Measurements from ENCODE around the gene PFDN4. TPM values are rescaled to one million over a fixed set of nuclear protein-coding genes. Genes with fewer than 3 reads are reported as not detected.

Gene PFDN4
- total RNA-seq, 1 experiment from 2014 or later: 90.1 TPM

DNA sequence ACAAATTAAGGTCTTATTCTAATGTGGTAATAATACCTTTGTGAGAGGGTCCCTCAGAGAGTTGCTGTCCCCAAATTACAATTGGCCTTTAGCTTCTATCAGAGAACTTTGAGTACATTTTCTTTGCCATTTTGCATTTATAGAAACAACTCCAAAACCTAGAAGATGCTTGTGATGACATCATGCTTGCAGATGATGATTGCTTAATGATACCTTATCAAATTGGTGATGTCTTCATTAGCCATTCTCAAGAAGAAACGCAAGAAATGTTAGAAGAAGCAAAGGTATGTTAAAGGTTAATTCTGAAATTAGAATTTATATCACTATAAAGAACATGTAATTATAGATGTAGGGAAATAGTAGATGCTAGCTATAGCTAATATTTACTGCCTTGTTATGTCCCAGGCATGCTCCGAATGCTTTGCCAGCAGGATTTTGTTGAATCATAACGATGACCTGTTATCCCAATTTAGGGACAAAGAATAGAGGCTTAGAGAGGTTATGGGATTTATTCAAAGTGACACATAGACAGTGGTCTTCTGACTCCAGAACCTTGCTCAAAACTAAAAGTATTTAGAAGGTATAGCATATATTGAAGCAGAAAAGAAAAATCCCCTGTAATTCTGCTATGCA lies 7.4 kb downstream of the PFDN4 start:
- no peak for ATAC-seq
- Mint-ChIP-seq H3K27me3 (ENCODE audit: low read depth) (no peaks in the 10 kb centered on the region), H3K4me3 (no peak overlapping the region), H3K36me3 (peaks cover 32% of the 10 kb centered on the region), H3K4me1 (peaks cover 2% of the 10 kb centered on the region; the same call in 1 of the 2 replicates), H3K27ac (no peak overlapping the region), H3K9me3 (no peaks in the 10 kb centered on the region)
- DNase-seq (ENCODE audit: low spot score): no peak
- TF ChIP-seq, protein P1, sequence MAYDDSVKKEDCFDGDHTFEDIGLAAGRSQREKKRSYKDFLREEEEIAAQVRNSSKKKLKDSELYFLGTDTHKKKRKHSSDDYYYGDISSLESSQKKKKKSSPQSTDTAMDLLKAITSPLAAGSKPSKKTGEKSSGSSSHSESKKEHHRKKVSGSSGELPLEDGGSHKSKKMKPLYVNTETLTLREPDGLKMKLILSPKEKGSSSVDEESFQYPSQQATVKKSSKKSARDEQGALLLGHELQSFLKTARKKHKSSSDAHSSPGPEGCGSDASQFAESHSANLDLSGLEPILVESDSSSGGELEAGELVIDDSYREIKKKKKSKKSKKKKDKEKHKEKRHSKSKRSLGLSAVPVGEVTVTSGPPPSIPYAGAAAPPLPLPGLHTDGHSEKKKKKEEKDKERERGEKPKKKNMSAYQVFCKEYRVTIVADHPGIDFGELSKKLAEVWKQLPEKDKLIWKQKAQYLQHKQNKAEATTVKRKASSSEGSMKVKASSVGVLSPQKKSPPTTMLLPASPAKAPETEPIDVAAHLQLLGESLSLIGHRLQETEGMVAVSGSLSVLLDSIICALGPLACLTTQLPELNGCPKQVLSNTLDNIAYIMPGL (CRISPR knock-in tag; IDR thresholded peaks at IDR 0.05): no peak
- no peak for TF ChIP-seq FOXP1 (CRISPR knock-in tag; IDR thresholded peaks at IDR 0.05; ENCODE audit: borderline replicate concordance)
- ChIA-PET CTCF (interaction anchor here (1.0 to 1.4 kb wide), 2 partner anchors 14 to 431 kb away, joined by 3 to 7 read pairs; no protein-coding TSS in a partner anchor), POLR2A (no interaction called here)

DNA sequence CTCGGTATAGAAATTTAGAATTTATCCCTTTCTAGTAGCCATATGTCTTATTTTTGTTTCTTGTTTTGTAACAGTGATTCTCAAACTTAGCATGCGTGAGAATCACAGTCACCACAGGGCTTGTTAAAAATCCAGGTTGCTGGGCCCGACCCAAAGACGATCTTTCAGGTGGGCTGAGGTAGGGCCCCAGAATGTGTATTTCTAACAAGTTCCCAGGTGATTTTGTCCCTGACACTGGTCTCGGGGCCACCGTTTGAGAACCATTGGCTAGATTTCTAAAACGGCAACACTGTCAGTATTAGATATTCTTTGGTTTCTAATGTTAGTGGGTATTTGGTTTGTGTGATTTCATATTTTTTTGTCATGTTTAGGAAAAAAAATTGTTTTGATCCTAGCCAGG lies 9.9 kb downstream of the PFDN4 start:
- DNase-seq (ENCODE audit: low spot score) (no peak), ATAC-seq (no peak)
- POLR2A ChIA-PET: no interaction called here
- CTCF ChIA-PET: interaction anchor here (1.0 kb wide), 1 partner anchor 10 kb away, joined by 3 read pairs; the partner anchor contains the start of gene PFDN4
- Mint-ChIP-seq H3K4me3 (no peak overlapping the region), H3K27me3 (ENCODE audit: low read depth) (no peaks in the 10 kb centered on the region), H3K9me3 (no peaks in the 10 kb centered on the region), H3K4me1 (peaks cover 27% of the 10 kb centered on the region), H3K36me3 (peaks cover 27% of the 10 kb centered on the region), H3K27ac (peak overlapping the region; percentile 63; the same call in 1 of the 2 replicates)
- TF ChIP-seq, protein P2, sequence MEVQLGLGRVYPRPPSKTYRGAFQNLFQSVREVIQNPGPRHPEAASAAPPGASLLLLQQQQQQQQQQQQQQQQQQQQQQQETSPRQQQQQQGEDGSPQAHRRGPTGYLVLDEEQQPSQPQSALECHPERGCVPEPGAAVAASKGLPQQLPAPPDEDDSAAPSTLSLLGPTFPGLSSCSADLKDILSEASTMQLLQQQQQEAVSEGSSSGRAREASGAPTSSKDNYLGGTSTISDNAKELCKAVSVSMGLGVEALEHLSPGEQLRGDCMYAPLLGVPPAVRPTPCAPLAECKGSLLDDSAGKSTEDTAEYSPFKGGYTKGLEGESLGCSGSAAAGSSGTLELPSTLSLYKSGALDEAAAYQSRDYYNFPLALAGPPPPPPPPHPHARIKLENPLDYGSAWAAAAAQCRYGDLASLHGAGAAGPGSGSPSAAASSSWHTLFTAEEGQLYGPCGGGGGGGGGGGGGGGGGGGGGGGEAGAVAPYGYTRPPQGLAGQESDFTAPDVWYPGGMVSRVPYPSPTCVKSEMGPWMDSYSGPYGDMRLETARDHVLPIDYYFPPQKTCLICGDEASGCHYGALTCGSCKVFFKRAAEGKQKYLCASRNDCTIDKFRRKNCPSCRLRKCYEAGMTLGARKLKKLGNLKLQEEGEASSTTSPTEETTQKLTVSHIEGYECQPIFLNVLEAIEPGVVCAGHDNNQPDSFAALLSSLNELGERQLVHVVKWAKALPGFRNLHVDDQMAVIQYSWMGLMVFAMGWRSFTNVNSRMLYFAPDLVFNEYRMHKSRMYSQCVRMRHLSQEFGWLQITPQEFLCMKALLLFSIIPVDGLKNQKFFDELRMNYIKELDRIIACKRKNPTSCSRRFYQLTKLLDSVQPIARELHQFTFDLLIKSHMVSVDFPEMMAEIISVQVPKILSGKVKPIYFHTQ (CRISPR knock-in tag; IDR thresholded peaks at IDR 0.05): no peak
- TF ChIP-seq ZNF671 (CRISPR knock-in tag; IDR thresholded peaks at IDR 0.05) (no peak), JUN (CRISPR knock-in tag; IDR thresholded peaks at IDR 0.05) (no peak), ZNF416 (CRISPR knock-in tag; IDR thresholded peaks at IDR 0.05) (no peak), NR1H2 (CRISPR knock-in tag; IDR thresholded peaks at IDR 0.05) (no peak), NR3C1 (CRISPR knock-in tag; conservative IDR thresholded peaks at IDR 0.05; ENCODE audit: low read depth) (no peak), ZNF138 (CRISPR knock-in tag; conservative IDR thresholded peaks at IDR 0.05) (no peak), ZBTB21 (CRISPR knock-in tag; IDR thresholded peaks at IDR 0.05; ENCODE audit: borderline replicate concordance) (no peak)
- TF ChIP-seq, protein P3, sequence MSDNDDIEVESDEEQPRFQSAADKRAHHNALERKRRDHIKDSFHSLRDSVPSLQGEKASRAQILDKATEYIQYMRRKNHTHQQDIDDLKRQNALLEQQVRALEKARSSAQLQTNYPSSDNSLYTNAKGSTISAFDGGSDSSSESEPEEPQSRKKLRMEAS (CRISPR knock-in tag; IDR thresholded peaks at IDR 0.05): no peak
- TF ChIP-seq, protein P4, sequence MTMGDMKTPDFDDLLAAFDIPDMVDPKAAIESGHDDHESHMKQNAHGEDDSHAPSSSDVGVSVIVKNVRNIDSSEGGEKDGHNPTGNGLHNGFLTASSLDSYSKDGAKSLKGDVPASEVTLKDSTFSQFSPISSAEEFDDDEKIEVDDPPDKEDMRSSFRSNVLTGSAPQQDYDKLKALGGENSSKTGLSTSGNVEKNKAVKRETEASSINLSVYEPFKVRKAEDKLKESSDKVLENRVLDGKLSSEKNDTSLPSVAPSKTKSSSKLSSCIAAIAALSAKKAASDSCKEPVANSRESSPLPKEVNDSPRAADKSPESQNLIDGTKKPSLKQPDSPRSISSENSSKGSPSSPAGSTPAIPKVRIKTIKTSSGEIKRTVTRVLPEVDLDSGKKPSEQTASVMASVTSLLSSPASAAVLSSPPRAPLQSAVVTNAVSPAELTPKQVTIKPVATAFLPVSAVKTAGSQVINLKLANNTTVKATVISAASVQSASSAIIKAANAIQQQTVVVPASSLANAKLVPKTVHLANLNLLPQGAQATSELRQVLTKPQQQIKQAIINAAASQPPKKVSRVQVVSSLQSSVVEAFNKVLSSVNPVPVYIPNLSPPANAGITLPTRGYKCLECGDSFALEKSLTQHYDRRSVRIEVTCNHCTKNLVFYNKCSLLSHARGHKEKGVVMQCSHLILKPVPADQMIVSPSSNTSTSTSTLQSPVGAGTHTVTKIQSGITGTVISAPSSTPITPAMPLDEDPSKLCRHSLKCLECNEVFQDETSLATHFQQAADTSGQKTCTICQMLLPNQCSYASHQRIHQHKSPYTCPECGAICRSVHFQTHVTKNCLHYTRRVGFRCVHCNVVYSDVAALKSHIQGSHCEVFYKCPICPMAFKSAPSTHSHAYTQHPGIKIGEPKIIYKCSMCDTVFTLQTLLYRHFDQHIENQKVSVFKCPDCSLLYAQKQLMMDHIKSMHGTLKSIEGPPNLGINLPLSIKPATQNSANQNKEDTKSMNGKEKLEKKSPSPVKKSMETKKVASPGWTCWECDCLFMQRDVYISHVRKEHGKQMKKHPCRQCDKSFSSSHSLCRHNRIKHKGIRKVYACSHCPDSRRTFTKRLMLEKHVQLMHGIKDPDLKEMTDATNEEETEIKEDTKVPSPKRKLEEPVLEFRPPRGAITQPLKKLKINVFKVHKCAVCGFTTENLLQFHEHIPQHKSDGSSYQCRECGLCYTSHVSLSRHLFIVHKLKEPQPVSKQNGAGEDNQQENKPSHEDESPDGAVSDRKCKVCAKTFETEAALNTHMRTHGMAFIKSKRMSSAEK (CRISPR knock-in tag; IDR thresholded peaks at IDR 0.05; ENCODE audit: borderline replicate concordance): no peak
- TF ChIP-seq, protein P5, sequence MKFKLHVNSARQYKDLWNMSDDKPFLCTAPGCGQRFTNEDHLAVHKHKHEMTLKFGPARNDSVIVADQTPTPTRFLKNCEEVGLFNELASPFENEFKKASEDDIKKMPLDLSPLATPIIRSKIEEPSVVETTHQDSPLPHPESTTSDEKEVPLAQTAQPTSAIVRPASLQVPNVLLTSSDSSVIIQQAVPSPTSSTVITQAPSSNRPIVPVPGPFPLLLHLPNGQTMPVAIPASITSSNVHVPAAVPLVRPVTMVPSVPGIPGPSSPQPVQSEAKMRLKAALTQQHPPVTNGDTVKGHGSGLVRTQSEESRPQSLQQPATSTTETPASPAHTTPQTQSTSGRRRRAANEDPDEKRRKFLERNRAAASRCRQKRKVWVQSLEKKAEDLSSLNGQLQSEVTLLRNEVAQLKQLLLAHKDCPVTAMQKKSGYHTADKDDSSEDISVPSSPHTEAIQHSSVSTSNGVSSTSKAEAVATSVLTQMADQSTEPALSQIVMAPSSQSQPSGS (CRISPR knock-in tag; IDR thresholded peaks at IDR 0.05; ENCODE audit: borderline replicate concordance, low read depth): no peak
- TF ChIP-seq, protein P6, sequence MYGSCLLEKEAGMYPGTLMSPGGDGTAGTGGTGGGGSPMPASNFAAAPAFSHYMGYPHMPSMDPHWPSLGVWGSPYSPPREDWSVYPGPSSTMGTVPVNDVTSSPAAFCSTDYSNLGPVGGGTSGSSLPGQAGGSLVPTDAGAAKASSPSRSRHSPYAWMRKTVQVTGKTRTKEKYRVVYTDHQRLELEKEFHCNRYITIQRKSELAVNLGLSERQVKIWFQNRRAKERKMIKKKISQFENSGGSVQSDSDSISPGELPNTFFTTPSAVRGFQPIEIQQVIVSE (CRISPR knock-in tag; IDR thresholded peaks at IDR 0.05; ENCODE audit: borderline replicate concordance): no peak

Measured in WTC11 (cell line).